Measurements from ENCODE around the gene DACT3. TPM values are rescaled to one million over a fixed set of nuclear protein-coding genes. Genes with fewer than 3 reads are reported as not detected.

The DACT3 gene, protein sequence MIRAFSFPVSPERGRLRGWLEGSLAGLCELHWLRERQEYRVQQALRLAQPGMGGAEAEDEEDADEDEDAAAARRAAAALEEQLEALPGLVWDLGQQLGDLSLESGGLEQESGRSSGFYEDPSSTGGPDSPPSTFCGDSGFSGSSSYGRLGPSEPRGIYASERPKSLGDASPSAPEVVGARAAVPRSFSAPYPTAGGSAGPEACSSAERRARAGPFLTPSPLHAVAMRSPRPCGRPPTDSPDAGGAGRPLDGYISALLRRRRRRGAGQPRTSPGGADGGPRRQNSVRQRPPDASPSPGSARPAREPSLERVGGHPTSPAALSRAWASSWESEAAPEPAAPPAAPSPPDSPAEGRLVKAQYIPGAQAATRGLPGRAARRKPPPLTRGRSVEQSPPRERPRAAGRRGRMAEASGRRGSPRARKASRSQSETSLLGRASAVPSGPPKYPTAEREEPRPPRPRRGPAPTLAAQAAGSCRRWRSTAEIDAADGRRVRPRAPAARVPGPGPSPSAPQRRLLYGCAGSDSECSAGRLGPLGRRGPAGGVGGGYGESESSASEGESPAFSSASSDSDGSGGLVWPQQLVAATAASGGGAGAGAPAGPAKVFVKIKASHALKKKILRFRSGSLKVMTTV
- 18.5 TPM for total RNA-seq

DNA sequence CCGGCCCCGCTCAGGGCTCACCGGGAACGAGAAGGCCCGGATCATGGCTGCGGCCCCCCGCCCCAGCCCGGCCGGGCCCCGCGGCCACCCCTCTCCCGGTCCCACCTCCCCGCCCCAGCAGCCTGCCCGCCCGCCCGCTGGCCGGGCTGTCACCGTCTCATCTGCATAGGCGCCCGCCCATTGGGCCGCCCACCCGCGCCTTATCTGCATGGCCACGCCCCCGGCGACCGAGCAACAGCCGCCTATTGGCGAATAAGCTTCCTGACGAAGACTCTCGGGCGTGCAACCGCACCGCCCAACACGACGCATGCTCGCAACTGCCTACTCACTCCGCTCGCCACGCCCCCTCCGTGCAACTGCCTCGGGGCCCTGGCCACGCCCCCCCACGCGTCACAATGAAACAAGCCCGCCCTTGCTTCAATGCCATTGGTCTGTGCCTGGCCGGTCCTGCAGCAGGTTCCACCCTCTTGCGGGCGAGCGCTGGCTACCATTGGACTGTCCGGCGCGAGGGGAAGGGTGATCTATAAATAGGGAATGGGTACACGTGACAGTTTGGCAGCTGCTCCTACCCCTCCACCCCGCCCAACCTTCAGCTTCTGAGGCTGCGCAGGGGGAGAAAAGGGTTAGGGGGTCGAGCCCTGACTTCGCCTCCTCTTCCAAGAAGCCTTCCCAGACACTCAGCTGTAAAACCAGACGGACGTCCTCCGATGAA lies at the start of gene DACT3:
TSS of gene DACT3 (minus strand) at position 163 of the 712 bp plus-strand sequence. CDS start at position 45, 118 bp downstream.

DNA sequence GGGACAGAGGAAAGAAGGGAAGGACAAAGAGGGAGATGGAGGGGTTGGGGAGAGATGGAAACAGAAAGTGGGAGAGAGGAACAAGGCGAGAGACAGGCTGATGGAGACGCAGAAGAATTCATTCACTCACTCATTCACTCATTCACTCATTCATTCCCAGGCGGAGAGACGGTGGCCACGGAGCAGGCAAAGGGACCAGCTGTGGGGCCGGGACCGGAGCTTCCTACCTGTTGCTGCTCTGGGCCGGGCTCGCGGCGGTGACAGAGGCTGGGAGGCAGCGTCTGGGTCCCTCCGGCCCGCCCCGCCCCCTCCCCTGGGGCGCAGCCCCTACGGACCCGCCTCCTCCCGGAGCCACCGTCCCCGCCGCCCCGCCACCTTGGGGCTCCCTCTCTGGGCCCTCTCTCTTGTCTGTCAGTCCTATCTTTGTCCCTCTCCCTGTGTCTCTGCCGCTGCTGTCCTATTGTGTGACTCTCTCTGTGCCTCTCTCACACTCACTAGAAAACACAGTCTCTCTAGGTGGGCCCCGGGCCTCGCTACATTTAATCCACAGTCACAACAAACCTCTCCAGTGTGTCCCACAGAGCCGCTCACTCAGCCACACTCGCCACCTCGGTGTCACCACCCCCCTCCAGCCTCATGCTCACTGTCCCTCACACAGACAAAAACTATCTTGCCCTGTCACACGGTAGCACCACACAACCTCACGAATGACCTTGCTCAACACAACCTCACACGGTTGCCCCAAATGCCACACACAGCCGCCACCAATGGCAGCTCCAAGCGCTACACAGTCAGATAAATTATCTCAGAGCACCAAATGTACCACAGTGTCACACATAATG lies 24.8 kb downstream of the DACT3 start, which contains the start of gene GNG8:
TSS of gene GNG8 (minus strand) at position 283 of the 842 bp plus-strand sequence. CDS start 1,520 bp downstream, outside the sequence.

DNA sequence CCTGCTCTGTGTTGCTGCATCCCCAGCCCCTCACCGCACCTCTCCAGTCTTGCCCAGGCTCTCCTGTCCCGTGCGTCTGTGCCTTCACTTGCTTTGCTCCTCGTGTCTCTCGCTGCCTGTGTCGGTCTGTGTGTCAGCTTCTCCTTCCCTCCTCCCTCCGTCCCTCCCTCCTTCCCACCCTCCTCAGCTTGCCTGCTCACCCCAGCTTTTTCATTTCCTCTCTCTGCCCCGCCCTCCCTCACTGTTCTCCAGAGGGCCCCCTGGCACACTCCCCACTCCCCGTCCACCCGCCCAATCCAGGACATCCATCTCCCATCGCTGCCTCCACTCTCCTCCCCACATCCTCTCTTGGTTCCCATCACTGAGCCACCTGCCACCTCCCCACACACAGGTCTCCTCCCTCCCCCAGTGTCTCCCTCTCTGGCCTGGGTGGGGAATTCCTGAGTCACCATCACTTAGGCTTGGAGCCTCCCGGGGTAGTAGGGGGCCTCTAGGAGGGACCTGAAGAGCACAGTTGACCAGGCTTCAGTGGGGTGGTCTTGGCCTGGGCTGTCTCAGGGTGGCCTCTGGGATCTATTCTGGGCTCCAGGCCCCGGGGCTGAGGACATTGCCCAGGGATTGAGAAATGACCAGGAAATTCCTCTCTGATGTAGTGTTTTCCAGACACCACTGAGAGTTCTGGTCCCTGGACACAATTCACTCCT lies 35.9 kb downstream of the DACT3 start, which contains the start of gene PTGIR:
TSS of gene PTGIR (minus strand) at position 132 of the 704 bp plus-strand sequence. CDS start 864 bp downstream, outside the sequence.

DNA sequence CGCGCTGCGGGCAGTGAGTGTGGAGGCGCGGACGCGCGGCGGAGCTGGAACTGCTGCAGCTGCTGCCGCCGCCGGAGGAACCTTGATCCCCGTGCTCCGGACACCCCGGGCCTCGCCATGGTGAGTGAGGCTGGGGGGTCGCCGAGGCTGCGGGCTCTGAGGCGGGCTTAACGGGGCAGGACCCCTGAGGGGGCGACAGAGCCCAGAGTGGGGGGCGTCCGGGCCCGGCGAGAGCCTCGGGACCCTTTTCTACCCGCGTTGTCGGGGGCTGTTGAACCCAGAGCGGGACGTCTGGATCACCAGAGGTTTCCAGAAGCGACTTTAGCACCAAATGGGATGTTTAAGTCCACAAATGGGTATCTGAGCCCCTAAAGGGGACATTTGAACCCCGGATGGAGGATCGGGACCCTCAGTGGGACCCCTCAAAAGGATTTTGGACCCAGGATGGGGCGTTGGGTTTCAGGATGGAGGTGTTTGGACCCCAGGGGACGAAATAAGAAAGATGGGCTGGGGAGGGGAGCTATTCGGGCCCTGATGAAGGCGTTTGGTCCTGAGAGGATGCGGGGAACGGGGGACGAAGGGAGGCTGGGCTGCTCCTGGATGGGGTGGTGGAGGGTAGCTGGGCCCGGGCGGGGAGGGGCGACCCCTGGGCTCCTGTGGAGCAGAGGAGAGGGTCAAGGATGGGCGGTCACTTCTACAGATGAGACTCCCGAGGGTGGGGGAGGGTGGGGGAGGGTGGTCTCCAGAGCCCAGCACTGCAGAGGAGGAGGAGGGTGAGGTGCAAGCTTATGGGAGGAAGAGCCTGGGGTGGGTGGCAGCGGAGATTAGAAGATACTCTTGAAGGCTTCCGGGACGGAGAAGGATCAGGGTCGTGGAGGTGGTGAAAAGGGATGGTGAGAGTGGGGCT lies 59.4 kb downstream of the DACT3 start, which contains the start of gene CALM3:
TSS of gene CALM3 (plus strand) at position 13 of the 907 bp plus-strand sequence. CDS start at position 118, 105 bp downstream.

Other genes with a start within 250 kb of the DACT3 start
- gene CCDC8, start 247.6 kb downstream of the DACT3 start, total RNA-seq = 43.4 TPM
- gene PNMA8C, start 232.2 kb downstream of the DACT3 start, total RNA-seq = 7.1 TPM
- 72.3 TPM for gene PNMA8A, start 189.6 kb downstream of the DACT3 start, total RNA-seq
- 12.4 TPM for gene PNMA8B, start 165.3 kb downstream of the DACT3 start, total RNA-seq
- 277 TPM for gene CALM3, start 59.9 kb downstream of the DACT3 start, total RNA-seq
- 2.5 TPM for gene PTGIR, start 36.1 kb downstream of the DACT3 start, total RNA-seq
- gene GNG8, start 25.0 kb downstream of the DACT3 start, total RNA-seq = not detected
- gene PRKD2, start 55.9 kb upstream of the DACT3 start, total RNA-seq = 25.5 TPM
- 25.0 TPM for gene FKRP, start 84.9 kb upstream of the DACT3 start, total RNA-seq
- gene STRN4, start 85.3 kb upstream of the DACT3 start, total RNA-seq = 71.9 TPM
- 10.7 TPM for gene SLC1A5, start 127.4 kb upstream of the DACT3 start, total RNA-seq
- gene AP2S1, start 189.7 kb upstream of the DACT3 start, total RNA-seq = 48.4 TPM
- gene ARHGAP35, start 199.8 kb upstream of the DACT3 start, total RNA-seq = 72.8 TPM

Data from camera-type eye (tissue), 1 donor.